Left ventricle myocardium superior (tissue), 1 donor: ENCODE data around the gene SYK. TPM values are rescaled to one million over a fixed set of nuclear protein-coding genes. Genes with fewer than 3 reads are reported as not detected.

Source experiments
- ATAC-seq: fragments of 200-7000 bp; cut with Tn5 transposase; one replicate; pipeline ENCODE4 v1.9.1; 2020; ENCODE audit warnings: mild to moderate bottlenecking, moderate library complexity
- DNase-seq: peaks from one replicate; pipeline ENCODE4 v3.0.0-alpha.2; 2020
- intact Hi-C: fragments of 100-400 bp; cut with micrococcal nuclease; formaldehyde crosslinking; loops from one replicate; pipeline ENCODE4 v1.11.0; 2022
- total RNA-seq: library from RNA; stranded (reverse); fragmentation: NEBNext Ultra II Directional; extraction: Animal tissue kit (Norgen Biotek cat#: 25700); gene quantifications from one replicate; pipeline ENCODE4 v1.2.1, GENCODE V29; 2021
- donor health status: DM: no; HTN: yes; CAD: no; lungs with severe emphysema.

SYK gene
- total RNA-seq, 1 donor from 2014 or later: 5.1 TPM

- intact Hi-C loops: no loop called here
Measured at GRCh38 chr9:90892918-90893317, 91.3 kb downstream of the SYK start.

GRCh38 chr9:90893706-90894105 lies 92.1 kb downstream of the SYK start:
- DNase-seq: no peak
- intact Hi-C loops: no loop called here
- no peak for ATAC-seq

More at GRCh38 chr9:90892918-90893317, 91.3 kb downstream of the SYK start:
- DNase-seq: no peak
- ATAC-seq: no peak

GRCh38 chr9:90894986-90895687 lies 93.5 kb downstream of the SYK start:
- intact Hi-C loops: no loop called here
- DNase-seq: no peak
- no peak for ATAC-seq

DNA sequence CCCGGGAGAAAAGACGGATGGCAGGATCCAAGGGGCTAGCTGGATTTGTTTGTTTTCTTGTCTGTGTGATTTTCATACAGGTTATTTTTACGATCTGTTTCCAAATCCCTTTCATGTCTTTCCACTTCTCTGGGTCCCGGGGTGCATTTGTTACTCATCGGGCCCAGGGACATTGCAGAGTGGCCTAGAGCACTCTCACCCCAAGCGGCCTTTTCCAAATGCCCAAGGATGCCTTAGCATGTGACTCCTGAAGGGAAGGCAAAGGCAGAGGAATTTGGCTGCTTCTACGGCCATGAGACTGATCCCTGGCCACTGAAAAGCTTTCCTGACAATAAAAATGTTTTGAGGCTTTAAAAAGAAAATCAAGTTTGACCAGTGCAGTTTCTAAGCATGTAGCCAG lies 94.2 kb downstream of the SYK start:
- DNase-seq (no peak), ATAC-seq (no peak)
- intact Hi-C loops: no loop called here

DNA sequence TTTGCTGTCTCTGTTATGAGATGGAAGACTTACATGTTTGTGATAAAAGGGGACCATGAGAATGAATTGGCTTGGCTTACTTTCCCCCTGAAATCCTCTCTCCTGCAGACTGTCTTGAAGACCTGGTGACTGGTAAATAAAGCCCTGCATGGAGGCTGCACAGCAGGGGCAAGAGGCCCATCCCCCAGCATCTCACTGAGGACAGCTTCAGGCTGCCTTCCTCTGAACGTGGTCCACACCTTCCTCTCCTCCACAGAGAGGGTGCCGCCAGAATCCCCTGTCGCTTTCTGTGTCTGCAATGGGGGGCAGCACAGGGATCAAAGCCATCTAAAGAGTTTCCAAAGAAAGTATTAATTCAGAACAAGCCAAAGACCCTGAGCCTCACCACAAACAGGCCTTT lies 94.6 kb downstream of the SYK start:
- intact Hi-C loops: no loop called here
- ATAC-seq (no peak), DNase-seq (no peak)

DNA sequence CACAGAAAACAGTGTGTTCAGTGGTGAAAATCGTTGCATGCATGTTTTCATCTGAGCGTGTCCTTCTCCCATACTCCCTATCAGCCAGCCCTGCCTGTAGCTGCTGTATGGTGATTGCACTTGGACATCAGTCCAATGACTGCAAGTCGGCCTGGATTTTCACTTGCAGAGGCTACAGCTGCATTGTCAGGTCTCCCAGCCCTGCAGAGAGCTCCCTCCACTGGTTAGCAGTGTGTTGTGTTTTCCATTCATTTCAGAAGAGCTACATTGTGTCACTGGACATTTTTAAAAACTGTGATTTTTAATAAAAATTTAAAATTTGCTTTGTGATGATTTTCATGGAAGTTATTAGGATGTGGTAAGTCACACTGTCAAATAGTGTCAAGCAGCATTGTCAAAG lies 96.6 kb downstream of the SYK start:
- DNase-seq (no peak), ATAC-seq (no peak)
- intact Hi-C loops: no loop called here

GRCh38 chr9:90899287-90899686 lies 97.7 kb downstream of the SYK start:
- intact Hi-C loops: no loop called here
- DNase-seq: no peak
- no peak for ATAC-seq

DNA sequence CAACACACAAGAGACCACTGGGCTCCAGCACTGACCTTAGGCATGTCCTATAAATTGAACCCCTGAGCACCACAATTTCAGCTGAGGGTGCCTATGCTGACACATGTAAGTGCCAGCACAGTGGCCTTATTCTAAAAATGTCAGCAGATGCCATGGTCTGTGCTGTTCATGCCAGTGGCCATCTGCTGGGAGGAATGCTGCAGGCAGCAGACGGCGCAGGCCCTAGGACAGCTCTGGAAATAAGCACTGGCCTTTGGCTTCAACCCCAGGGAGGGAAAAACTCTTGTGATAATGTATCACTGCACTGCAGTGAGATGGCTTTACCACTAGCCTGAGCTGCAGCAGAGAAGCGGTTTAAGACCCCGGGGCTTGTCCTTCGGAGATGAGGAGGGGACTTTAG lies 98.5 kb downstream of the SYK start:
- intact Hi-C loops: no loop called here
- DNase-seq (peak; percentile 78), ATAC-seq (peak; percentile 96)

DNA sequence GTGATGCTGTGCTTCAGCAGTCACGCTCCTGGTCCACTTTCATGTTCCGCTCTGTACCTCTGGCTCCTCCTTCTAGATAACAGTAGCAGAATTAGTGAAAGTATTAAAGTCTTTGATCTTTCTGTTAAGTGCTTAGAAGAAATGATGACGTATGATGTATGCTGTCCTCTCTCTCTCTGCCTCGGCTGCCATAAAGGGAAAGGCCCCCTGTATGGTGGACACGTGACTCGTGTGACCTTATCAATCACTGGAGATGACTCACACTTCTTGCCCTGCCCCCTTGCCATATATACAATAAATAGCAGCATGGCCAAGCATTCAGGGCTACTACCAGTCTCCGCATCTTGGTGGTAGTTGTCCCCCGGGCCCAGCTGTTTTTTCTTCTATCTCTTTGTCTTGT lies 100.3 kb downstream of the SYK start:
- intact Hi-C loops: no loop called here
- DNase-seq: no peak

DNA sequence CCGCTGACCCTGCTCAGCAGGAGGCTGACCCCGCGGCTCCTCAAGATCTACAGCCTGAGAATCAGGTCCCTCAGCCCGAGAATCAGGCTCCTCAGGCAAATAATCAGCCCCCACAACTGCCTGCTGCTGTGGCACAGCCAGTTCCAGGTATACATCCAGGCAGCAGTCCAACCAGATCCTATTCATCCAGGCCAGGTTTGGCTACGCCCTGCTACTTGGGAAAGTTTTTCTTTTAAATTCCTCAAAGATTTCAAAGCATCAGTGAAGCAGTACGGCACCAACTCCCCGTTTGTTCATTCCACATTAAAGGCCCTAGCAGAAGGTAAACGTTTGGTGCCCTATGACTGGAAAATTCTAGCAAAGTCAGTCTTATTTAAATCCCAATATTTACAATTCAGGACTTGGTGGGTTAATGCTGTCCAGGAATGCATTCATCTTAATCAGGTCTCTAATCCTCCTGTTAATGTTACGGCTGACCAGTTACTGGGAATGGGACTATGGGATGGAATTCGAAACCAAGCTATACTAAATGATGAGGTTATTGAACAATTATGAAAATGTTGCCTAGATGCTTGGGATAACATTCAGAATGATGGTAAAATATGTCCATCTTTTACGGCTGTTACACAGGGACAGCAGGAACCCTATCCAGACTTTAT lies 102.3 kb downstream of the SYK start:
- ATAC-seq (no peak), DNase-seq (no peak)
- intact Hi-C loops: no loop called here

More for the DNA sequence above, 100.3 kb downstream of the SYK start:
- ATAC-seq: no peak

DNA sequence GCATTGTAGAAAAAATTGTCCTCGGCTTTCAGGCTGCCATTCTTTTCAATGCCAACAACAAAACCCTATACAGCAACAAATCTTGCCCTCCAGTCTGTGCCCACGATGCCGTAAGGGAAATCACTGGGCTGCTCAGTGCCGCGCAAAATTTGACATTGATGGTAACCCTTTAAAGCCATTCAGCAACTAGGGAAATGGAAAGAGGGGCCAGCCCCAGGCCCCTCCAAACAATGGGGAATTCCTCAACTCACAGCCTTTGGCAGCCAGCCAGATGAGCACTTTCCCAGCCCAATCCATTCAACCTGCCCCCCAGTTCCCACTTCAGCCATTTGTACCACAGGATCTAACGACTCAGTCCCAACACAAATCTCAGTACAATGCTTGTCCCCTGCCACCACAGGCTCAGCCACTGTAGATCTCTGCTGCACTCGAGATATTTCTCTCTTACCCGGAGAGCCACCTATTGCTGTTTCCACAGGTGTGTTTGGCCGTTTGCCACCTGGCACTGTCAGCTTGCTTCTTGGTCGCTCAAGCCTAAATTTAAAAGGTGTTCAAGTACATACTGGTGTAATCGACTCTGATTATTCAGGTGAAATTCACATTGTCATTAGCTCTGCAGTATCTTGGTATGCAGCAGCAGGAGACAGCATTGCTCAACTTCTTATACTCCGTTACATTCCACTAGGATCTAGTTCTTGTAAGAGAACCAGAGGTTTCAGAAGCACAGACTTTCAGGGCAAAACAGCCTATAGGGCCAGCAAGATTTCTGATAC lies 103.3 kb downstream of the SYK start:
- intact Hi-C loops: no loop called here
- ATAC-seq (no peak), DNase-seq (no peak)

GRCh38 chr9:90905822-90906221 lies 104.2 kb downstream of the SYK start:
- DNase-seq: no peak
- ATAC-seq: no peak
- intact Hi-C loops: no loop called here

DNA sequence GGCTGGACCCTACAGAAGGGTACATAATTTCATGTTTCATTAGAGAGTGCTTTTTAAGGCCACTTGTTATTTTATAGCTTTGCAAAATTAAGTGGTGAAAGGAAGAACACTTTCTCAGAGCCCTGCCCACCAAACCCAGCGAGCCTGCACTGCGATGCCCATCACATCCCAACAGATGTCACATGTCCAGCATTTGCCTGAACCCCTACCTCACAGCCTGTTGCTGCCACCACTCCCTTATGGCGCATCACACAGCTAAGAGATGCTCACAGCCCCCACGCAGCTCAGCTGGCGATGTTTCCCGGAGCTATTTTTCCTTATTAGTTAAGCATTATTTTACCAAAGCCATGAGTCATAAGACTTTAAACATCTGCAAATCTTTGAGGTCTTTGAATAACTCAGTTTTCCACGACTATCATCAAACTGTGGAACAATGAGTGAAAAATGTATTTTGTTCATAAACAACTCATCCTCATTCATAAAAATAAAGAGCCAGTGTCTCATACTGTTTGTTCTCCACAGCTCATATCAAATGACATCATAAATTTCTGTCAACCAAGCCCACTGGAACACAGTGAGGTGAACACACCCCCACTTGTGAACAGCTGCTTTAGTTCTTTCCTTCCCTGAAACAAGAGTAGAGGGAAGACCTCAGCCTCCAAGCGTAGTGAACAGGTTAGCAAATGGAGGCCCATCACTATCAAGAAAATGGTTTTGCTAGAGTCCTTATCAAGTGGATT lies 104.9 kb downstream of the SYK start:
- DNase-seq (no peak), ATAC-seq (no peak)
- intact Hi-C loops: no loop called here

DNA sequence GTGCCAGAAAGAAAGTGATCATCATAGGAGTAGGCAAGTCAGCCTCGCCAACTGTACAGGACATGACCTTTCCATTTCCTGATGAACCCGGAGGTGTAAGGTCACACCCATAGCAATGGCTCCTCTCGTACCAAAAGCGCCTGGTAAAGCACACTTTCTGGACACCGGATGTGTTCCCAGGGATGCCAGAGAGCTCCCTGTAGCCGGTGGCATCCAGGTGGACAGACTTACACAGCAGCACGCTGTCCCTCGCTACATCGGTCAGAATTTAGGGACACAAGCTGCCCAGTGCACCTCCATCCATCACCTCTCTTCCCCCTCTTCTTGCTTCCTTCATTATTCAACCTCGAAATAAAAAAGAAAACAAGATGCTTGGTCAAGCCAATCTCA lies 105.4 kb downstream of the SYK start:
- ATAC-seq: no peak
- intact Hi-C loops: no loop called here
- no peak for DNase-seq

DNA sequence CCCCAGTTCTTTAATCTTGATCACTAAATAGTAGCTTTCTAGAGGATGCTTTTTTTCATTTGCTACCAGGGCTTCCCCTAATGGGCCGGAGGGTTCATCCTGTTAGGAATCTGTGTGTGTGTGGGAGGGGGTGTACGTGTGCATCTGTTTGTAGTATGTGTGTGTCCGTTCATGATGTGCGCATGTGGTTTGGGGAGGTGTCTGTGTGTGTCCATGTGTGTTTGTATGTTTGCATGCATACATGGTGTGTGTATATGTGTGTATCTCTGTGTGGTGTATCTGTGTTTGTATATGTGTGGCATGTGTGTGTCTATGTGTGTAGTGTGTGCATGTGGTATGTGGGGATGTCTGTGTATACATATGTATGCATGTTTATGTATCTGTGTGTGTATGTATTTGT lies 106.2 kb downstream of the SYK start:
- intact Hi-C loops: no loop called here

GRCh38 chr9:90909225-90909624 lies 107.6 kb downstream of the SYK start:
- DNase-seq: no peak
- no peak for ATAC-seq
- intact Hi-C loops: no loop called here

More for the DNA sequence above, 106.2 kb downstream of the SYK start:
- DNase-seq (no peak), ATAC-seq (no peak)

DNA sequence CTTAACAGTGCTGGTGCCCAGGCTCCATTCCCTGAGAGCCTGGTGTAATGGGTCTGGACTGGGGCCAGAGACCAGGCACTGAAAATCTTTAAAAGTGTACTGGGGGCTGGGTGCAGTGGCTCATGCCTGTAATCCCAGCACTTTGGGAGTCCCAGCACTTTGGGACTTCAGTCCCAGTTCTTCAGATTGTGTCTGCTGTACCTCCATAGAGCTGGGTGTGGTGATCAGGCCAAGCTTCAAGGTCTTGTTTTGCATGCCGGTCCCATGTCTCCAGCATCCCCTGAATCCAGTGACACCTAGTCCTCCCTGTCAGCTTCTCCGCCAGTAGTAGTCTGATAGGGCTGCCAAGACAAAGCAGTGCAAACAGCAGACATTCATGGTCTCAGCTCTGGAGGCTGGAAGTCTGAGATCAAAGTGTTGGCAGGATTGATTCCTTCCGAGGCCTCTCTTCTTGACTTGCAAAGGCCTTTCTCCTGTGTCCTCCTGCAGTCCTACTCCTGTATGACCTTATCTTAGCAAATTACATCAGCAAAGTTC lies 108.2 kb downstream of the SYK start:
- no peak for DNase-seq
- intact Hi-C loops: loop anchor here (10.0 kb wide), 1 partner anchor 775 kb away; no protein-coding TSS in a partner anchor
- ATAC-seq: no peak

GRCh38 chr9:90914196-90914595 lies 112.6 kb downstream of the SYK start:
- ATAC-seq: no peak
- intact Hi-C loops: loop anchor here (10.0 kb wide), 1 partner anchor 771 kb away; no protein-coding TSS in a partner anchor

GRCh38 chr9:90914868-90915483 lies 113.4 kb downstream of the SYK start:
- intact Hi-C loops: loop anchor here (5.0 to 10.0 kb wide), 2 partner anchors 517 to 770 kb away; no protein-coding TSS in a partner anchor
- peak; percentile 90 for ATAC-seq

More at GRCh38 chr9:90914196-90914595, 112.6 kb downstream of the SYK start:
- DNase-seq: no peak

More at GRCh38 chr9:90914868-90915483, 113.4 kb downstream of the SYK start:
- peak; percentile 74 for DNase-seq
